Measurements from ENCODE around the gene SLC5A7. TPM values are rescaled to one million over a fixed set of nuclear protein-coding genes. Genes with fewer than 3 reads are reported as not detected.

SLC5A7 gene
- total RNA-seq (2022; extraction: Qiagen RNA extraction) = not detected in 5 replicates

DNA sequence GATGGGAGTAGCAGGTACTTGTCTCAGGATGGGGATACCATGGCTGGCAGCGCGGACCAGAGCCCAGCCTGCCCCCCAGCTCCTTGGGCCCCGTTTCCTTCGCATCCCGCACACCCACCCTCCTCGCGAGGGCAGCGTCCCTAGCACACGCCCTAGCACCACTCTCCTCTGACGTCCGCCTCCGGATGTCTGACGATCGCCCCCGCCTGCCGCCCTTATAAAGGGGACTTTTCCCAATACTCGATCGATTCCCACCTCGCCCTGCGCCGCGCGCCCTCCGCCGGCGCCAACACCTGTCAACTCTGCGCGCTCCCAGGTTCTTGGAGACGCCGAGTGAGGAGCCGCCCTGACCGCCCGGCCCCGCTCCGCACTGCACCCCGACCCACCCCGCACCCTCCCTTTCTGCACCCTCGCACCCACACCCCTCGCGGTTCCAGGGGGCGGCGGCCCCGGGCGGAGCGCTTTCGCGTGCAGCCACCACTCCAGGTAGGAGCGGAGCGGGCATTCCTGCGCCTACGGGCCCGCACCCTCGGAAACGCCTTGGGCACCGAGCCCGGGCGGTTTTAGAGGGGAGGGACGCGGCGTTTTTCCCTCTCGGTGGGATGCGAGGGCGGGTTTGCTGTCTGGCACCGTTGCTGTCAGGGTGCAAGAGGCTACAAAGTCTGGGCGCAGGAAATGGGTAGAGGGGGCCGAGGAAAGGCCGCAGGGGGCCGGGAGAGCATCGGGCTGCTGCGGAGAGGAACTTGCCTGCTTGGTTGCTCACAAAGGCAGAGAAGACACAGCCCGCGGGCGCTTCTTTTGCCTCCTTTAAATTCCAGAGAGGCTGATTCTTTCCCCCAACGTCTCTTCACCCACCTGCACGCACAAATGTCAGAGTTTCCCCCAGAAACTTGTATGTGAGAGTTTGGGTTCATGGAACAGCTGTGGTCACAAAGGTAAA lies at the start of gene SLC5A7:
TSS of gene SLC5A7 (plus strand) at position 247 of the 940 bp plus-strand sequence. CDS start 1,632 bp downstream, outside the sequence.

Other genes with a start within 250 kb of the SLC5A7 start
- gene RGPD4, start 159.6 kb upstream of the SLC5A7 start, total RNA-seq (2022; extraction: Qiagen RNA extraction) = 0.04 to 0.07 TPM (median 0.06 TPM) in 4 of 5 replicates, not detected in the other